Skin epidermis (tissue), 12 donors: ENCODE data around the gene VCAN.
"Not testable (repeated sequence)": the region's sequence is repeated elsewhere in the genome, so short reads cannot be mapped to it uniquely, and the experiment has no call there.

Experiments
- H3K27ac ChIP-seq, 21 experiments: fragments of 200-600 bp; sonication (generic) in 11 of 21; one replicate each; pipeline ENCODE4 v1.5.0; 2020; ENCODE audit warnings: mild to moderate bottlenecking in 3 of 21, inconsistent platforms in 2 of 21, moderate library complexity in 2 of 21
- H3K4me3 ChIP-seq, 7 experiments: fragments of 200-600 bp; sonication (generic) in 2 of 7; one replicate each; pipeline ENCODE4 v1.5.0; 2020; ENCODE audit warnings: inconsistent platforms in 2 of 7, mild to moderate bottlenecking in 2 of 7, moderate library complexity in 1 of 7

Gene VCAN

DNA sequence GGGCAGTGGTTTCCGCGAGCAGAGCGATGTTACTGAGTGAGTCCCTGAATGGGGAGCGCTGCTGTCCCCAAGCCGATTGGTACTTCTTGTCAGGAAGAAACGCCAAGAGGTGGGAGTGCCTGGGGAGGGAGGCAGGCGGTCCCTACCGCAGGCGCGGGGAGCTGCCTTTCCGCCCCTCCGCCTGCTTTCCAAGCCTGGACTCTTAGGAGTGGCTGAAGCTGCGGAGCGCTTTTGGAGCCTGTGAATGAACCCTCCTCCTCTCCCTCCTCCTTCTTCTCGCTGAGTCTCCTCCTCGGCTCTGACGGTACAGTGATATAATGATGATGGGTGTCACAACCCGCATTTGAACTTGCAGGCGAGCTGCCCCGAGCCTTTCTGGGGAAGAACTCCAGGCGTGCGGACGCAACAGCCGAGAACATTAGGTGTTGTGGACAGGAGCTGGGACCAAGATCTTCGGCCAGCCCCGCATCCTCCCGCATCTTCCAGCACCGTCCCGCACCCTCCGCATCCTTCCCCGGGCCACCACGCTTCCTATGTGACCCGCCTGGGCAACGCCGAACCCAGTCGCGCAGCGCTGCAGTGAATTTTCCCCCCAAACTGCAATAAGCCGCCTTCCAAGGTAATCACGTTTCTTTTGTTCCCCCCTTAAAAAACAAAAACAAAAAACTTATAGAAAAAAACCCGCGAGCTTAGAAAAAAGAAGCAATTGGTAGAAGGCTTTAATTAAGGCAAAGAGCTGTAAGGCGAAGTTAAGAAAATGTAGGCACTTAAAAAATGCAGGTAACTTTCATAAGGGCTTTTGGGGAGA lies at the start of gene VCAN:
TSS of gene VCAN (plus strand) at position 340 of the 808 bp plus-strand sequence. CDS start 11,775 bp downstream, outside the sequence.
- Histone ChIP-seq H3K27ac (peak within 1 kb of the TSS in 20 of 21 experiments; percentile 19 to 87 (median 71)), H3K4me3 (peak within 1 kb of the TSS; percentile 31 to 52 (median 42))

DNA sequence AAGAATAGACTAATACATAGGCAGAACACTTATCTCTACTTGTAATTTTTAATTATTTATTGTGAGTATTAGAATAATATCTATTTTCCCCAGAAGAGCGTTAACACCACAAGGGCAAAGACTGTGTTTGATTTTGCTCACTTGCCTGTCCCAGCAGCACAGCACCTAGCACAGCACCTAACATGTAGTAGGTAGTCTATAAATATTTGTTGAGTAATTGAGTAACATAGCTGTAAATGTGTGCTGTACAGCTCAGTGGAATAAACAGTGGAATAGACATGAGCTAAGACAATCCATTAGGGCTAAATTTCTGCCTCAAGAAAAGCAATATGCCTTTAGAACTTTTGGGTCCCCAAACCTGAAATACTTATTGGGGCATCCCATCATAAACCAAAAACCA lies 49.3 kb upstream of the VCAN start:
- Histone ChIP-seq H3K27ac (no peak overlapping the region), H3K4me3 (no peak overlapping the region)

DNA sequence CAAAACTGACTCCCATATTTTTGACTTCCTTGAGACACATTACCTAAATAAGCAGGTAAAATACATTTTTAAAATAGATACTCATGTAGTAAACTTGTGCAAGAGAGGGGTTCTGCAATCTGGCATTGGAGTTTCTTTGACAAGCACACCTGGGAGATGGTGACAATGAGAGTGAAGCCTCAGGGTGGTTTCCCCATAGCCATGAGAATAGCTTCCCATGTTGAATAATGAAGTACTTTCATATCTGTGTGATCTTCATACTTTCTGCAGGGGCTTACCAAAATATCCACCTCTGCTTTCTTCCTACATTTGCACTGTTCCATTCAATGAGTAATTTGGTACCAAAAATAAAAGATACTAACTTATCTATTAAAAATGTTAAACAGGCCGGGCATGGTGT lies 44.7 kb upstream of the VCAN start:
- Histone ChIP-seq H3K27ac (no peak overlapping the region), H3K4me3 (no peak overlapping the region)

DNA sequence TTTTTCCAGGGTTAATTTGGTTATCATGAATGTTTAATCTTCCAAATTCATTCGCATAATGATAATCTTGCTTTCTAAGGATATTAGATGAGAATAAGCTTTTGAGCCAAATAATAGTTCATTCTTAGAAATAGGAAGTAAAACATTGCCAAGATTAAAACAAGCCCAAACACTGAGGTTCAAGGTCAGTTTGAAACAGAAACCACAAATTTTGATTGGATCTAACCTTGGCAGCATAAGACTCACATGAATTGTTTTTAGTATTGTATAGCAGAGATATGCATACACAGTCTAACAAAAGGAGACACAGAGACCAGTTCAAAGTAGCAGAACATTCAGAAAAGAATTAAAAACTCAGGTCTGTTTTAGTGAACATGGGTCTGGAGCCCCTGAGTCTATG lies 43.4 kb upstream of the VCAN start:
- H3K4me3 ChIP-seq, result no peak overlapping the region
- no peak overlapping the region for H3K27ac ChIP-seq

DNA sequence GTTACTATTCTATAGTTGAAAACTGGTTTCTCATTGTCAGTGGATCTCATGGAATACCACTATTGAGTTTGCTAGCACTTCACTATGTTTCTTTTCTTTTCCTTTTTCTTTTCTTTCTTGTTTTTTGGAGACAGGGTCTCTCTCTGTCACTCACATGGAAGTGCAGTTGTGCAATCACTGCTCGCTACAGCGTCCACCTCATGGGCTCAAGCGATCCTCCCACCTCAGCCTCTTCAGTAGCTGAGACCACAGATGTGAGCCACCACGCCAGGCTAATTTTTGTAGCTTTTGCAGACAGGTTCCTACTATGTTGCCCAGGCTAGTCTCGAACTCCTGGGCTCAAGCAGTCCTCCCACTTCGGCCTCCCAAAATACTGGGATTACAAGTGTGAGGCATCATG lies 42.7 kb upstream of the VCAN start:
- no peak overlapping the region for H3K4me3 ChIP-seq

DNA sequence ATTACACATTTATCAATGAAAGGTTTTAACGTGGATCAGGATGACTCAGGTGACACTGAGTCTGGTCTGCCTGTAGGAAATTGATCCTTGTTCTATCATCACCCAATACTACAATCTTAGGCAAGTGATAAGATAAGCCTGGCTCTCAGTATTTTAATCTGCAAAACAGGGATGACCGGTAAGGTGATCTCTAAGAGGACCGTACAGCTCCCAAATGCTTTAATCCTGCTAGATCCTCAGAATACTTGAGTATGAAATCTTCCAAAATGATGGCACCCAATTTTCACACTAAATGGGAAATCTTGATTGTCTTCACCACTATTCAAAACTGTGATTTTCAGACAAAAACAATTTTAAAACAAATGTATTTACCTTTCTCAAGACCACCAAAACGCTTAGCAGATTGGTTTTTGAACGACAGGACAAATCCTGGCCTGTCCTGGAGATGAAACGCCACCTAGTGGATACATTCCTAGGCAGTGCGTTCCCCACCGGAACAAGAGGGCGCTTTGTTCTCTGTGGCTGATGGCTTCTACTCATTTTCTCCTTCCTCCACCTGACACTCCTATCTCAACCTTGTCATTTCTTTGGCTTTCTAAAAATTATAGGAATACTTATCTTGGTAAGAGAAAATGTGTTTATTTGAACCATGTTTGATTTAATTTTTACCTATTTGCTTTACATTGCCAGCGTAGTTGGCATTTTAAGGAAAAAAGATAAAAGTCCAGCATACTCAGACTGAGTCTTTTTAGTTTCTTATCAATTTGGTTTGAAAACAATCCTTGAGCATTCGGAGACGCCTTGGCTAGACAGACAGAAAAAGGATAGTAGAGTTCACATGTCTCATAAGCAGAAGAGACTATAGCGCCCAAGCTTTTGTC lies 41.2 kb upstream of the VCAN start:
- no peak overlapping the region for H3K27ac ChIP-seq
- no peak overlapping the region for H3K4me3 ChIP-seq

More for the DNA sequence above, 42.7 kb upstream of the VCAN start:
- H3K27ac ChIP-seq, result no peak overlapping the region

DNA sequence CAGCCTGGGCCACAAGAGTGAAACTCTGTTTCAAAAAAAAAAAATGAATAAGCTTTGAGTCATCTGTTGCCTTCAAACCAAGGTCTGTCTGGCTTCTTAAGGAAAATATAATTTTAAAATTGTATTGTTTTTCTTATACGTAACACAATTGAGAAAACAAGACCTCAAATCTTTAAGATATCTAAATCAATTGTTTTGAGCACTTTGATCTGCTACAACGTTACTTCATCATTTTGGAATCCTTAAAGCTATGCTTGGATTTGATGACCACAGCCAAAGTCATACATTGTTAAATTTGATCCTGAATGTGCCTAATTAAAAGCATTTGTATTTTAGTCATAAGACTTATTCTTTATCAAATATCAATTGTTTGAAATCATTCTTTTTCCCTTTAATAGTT lies 37.7 kb upstream of the VCAN start:
- H3K27ac ChIP-seq, result no peak overlapping the region

DNA sequence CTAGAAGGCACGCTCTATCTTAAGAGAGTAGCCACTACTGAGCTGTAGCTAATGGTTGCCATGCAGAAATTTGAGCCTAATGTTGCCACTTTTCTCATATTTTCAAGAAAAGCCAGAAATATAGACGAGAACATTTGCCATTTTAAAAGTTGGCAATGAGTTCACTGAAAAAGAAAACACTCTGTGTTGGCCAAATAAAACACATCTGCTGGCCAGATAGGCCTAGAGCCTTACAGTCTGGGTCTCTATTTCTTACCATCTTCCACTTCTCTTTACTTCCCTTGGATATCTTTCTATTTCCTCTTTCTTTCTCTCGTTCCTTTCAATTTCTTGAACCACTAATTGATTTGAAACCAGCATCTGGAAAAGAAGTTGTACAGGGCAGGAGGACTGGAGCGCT lies 36.6 kb upstream of the VCAN start:
- H3K27ac ChIP-seq, result peak overlapping the region in 4 of 21 experiments; percentile 11 to 63 (median 34)
- H3K4me3 ChIP-seq, result no peak overlapping the region

More for the DNA sequence above, 37.7 kb upstream of the VCAN start:
- H3K4me3 ChIP-seq, result no peak overlapping the region

DNA sequence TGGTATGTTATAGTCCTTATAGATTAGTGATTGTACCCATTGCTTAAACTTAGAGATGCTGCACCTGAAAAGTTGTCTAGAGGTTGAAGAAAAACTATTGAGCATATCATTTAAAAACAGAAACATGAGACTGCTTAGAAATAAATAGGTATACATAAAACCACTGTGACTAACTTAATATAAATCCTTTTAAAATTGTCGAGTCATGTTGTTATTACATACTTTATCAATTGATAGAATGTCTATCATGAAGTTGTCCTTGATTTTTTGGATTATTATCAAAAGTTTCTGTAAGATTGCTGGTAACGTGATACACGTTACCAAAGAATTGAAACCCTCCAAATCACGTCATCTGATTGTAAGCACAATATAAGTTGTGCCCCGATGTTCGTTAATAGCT lies 35.3 kb upstream of the VCAN start:
- Histone ChIP-seq H3K4me3 (no peak overlapping the region), H3K27ac (no peak overlapping the region)

DNA sequence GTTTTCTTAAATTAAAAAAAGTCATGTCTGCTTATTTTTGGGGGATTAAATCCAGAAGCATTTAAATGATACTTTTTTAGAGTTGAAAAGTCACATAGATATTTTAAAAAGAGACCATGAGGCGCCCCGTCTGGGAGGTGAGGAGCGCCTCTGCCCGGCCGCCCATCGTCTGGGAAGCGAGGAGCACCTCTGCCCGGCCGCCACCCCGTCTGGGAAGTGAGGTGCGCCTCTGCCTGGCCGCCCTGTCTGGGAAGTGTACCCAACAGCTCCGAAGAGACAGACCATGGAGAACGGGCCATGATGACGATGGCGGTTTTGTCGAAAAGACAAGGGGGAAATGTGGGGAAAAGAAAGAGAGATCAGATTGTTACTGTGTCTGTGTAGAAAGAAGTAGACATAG lies 33.8 kb upstream of the VCAN start:
- not testable (repeated sequence) for H3K4me3 ChIP-seq, H3K27ac ChIP-seq

DNA sequence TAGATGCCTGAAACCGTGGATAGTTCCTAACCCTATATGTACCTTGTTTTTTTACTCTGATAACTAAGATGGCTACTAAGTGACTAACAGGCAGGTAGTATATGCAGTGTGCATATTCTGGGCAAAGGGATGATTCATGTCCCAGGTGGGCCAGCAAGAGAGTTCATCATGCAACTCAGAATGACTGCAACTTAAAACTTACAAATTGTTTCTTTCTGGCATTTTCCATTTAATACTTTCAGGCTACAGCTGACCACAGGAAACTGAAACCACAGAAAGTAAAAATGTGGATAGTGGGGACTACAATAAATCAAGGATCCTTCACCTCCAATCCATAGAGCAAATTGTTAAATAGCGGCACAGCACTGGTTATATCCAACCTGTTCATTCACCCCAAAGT lies 30.7 kb upstream of the VCAN start:
- Histone ChIP-seq H3K27ac (no peak overlapping the region), H3K4me3 (no peak overlapping the region)

DNA sequence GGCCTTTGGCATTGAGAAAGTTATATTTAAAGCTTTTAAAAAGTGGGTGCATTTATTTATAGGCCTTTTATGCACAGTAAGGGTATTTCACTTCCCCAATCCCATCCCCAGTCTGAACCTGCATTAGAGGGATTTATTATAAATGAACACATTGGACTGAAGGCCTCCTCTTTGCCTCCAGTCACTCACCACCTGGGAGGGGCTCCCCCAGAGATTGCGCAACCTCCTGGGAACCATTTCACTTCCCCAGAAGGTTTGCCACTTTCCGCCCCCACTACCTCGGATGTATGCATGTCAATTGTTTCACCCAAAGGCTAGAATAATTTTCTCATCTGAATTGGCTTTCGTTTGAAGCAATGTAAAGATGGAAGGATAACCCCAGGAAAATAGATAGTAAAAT lies 29.8 kb upstream of the VCAN start:
- Histone ChIP-seq H3K27ac (no peak overlapping the region), H3K4me3 (no peak overlapping the region)

DNA sequence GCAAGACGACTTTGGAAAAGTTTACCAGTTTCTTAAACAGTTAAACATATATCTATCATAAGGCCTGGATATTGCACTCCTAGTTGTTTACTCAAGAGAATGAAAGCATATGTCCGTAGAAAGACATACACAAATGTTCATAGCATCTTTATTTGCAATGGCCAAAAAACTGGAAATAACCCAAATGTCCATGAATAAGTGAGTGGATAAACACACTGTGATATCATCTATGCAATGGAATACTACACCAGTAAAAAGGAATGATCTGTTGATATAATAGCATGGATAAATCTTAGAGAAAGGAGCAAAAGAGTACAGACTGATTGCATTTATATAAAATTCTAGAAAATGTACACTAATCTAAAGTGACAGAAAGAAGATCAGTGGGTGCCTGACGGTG lies 28.0 kb upstream of the VCAN start:
- H3K4me3 ChIP-seq, result no peak overlapping the region
- H3K27ac ChIP-seq, result no peak overlapping the region

DNA sequence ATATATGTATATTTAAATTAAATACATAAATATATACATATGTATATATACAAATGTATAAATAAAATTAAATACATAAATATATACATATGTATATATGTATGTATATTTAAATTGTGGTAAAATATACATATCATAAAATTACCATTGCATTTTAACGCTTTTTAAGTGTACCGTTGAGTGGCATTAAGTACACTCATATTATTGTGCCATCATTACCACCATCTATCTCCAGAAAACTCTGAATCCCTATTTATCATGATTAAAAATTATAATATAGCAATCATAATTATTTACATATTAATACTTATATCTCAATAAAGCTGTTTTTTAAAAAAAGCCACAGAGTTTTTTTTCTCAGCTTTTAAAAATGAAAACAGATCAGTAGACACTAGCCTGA lies 27.1 kb upstream of the VCAN start:
- Histone ChIP-seq H3K4me3 (no peak overlapping the region), H3K27ac (no peak overlapping the region)

DNA sequence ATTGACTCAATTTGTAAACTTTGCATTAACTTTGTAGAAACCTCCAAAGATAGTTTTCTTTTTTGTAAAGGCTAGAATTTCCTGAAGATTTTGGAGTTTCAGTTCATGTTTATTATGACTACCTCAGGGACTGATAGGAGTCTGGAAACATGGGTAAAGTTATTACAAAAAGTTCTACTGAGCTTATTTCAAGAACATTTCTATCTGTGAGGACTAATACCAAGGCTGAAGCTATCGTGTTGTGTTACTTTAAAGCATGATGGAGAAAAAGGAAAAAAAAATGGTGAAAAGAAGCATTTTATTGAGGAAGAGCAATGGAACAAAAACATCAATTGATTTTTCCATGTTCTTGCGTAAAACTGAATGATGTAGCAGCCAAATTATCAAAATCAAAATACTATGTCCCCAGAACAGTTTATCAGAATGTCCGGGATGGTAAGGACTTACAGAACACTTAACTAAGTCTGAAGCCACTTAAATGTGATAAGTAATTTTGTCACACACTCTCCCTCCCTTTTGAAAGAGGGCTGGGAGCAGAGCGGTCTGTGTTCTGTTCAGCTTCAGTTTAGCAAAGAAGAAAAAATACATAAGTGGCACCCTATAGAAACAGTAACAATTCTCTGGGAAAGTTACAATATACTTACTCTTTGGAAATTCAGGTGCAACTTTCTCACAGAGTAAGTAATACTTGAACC lies 25.1 kb upstream of the VCAN start:
- no peak overlapping the region for H3K27ac ChIP-seq
- no peak overlapping the region for H3K4me3 ChIP-seq

DNA sequence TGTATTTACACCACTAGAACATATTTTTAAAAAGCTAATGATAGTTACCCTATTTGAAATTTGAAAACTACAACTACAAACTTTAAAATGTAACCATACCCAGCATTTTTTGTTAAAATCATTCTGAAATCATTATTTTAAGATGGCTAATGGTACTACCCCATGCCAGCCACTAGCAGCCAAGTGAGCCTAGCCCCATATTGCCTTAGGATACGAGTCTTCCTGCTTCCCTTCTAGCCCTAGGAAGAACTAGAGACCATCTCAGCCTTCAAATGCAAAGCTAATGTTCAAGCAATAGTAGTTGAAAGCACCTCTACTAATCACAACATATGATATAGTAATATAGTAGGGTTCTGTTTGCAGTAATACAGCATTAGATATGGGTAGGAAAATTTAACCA lies 24.0 kb upstream of the VCAN start:
- no peak overlapping the region for H3K4me3 ChIP-seq
- no peak overlapping the region for H3K27ac ChIP-seq

DNA sequence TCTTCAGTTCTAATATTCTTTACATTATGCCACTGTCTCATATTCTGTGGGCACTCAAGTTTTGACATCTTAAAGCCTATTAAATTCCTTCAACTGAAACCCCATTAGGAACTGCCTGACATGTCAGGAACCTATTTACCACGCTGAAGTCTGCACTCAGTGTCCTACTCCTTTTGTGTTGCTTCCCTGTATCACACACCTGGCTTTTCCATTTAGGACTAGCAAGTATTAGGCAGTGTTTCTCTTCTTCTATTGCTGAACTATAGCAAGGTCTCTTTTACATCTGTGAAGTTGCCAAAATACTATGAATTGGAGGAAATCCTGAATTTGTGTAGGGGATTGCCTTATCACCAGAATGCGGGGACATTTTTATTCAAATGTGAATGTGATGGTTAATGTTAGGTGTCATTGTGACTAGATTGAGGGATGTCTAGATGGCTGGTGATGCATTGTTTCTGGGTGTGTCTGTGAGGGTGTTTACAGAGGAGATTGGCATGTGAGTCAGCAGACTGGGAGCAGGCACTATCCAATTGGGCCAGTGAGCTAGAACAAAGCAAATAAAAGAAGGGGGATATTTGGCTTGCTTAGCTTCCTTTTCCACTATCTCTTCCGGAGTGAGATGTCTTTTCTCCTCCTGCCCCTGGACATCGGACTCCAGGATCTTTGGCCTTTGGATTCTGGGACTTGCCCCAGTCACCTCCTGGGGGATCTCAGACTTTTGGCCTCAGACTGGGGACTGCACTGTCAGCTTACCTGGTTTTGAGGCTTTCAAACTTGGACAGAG lies 21.2 kb upstream of the VCAN start:
- H3K4me3 ChIP-seq, result no peak overlapping the region
- no peak overlapping the region for H3K27ac ChIP-seq

DNA sequence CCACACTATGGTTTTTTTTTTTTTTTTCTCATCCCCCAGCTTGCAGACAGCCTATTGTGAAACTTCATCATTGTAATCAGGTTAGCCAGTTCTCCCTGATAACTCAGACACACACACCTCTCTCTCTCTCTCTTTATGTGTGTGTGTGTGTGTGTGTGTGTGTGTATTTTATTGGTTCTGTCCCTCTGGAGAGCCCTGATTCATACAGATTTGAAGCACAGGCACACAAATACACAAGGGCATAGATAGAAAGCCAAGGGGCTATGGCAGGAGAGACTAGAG lies 20.6 kb upstream of the VCAN start:
- no peak overlapping the region for H3K27ac ChIP-seq
- no peak overlapping the region for H3K4me3 ChIP-seq

DNA sequence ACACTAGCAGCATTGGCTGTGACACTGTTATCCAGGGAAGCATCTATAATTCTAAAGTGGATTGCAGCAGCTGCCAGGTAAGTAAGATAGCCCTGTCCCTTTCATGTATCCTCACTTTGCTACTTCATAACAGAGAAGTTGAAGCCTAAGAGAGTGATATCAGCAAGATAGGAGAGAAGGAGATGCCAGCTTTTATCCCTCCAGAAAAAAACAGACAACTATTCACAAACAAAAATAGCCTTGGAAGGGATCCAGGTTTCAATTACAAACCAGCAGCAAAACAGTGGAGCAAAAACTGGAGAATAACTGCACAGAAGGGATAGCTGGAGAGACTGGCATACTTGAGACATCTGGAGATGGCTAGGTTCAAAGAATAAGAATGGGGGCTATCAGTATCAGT lies 19.6 kb upstream of the VCAN start:
- Histone ChIP-seq H3K4me3 (no peak overlapping the region), H3K27ac (no peak overlapping the region)

DNA sequence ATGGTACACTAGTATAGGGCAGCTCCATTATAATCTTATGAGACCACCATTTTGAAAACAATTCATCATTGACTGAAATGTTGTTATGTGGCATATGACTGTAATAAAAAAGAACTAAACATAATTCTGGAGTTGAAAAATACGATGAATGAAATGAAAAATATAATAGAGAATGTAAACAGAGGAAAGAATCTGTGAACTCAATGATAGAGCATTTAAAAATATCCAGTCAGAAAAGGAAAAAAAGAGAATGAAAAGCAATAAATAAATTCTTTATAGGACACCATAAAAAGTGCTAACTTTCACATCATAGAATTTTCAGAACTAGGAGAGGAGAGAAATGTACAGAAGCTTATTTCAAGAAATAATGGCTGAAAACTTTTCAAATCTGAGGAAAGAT lies 17.6 kb upstream of the VCAN start:
- H3K4me3 ChIP-seq, result no peak overlapping the region
- no peak overlapping the region for H3K27ac ChIP-seq
